ENCODE results near the gene MUC12. TPM values are rescaled to one million over a fixed set of nuclear protein-coding genes. Genes with fewer than 3 reads are reported as not detected.
"Not testable (repeated sequence)": the region's sequence is repeated elsewhere in the genome, so short reads cannot be mapped to it uniquely, and the experiment has no call there.

The MUC12 gene, protein sequence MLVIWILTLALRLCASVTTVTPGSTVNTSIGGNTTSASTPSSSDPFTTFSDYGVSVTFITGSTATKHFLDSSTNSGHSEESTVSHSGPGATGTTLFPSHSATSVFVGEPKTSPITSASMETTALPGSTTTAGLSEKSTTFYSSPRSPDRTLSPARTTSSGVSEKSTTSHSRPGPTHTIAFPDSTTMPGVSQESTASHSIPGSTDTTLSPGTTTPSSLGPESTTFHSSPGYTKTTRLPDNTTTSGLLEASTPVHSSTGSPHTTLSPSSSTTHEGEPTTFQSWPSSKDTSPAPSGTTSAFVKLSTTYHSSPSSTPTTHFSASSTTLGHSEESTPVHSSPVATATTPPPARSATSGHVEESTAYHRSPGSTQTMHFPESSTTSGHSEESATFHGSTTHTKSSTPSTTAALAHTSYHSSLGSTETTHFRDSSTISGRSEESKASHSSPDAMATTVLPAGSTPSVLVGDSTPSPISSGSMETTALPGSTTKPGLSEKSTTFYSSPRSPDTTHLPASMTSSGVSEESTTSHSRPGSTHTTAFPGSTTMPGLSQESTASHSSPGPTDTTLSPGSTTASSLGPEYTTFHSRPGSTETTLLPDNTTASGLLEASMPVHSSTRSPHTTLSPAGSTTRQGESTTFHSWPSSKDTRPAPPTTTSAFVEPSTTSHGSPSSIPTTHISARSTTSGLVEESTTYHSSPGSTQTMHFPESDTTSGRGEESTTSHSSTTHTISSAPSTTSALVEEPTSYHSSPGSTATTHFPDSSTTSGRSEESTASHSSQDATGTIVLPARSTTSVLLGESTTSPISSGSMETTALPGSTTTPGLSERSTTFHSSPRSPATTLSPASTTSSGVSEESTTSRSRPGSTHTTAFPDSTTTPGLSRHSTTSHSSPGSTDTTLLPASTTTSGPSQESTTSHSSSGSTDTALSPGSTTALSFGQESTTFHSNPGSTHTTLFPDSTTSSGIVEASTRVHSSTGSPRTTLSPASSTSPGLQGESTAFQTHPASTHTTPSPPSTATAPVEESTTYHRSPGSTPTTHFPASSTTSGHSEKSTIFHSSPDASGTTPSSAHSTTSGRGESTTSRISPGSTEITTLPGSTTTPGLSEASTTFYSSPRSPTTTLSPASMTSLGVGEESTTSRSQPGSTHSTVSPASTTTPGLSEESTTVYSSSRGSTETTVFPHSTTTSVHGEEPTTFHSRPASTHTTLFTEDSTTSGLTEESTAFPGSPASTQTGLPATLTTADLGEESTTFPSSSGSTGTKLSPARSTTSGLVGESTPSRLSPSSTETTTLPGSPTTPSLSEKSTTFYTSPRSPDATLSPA (N-terminal part only)
- not detected for total RNA-seq

DNA sequence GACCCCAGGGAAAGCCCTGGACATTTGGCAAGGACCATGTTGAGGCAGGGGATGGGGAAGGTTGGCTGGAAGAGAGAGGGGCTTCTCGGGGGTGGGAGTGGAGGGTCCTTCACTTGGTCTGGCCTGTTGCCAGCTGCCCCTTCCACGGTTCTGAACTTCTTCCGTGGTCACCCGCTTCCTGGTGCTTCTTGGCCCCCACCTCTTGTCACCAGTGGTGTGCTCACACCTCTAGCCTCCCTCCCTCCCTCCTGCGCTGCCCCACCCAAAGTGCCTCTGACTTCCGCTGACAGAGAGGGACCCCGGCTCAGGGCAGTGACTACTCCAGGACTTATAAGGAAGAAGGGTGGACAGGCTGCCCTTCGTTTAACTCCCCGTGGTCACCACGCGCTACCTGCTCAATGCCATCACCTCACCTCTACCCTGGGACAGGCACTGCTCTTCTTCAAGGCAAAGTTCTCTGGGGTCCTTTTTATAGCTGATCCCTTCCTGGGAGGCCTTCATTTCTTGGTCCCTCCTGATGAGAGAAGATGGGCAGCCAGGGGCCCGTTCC lies at the start of gene MUC12:
TSS of gene MUC12 (plus strand) at position 500 of the 550 bp plus-strand sequence. CDS start 58 bp downstream, outside the sequence.
- Mint-ChIP-seq H3K27me3 (peaks cover 23 to 32% of the 10 kb centered on the region in 2 donors), H3K27ac (no peak within 1 kb of the TSS), H3K4me1 (ENCODE audit: low read depth in 2 of 2) (peaks cover 14 to 16% of the 10 kb centered on the region in 2 donors), H3K36me3 (no peaks in the 10 kb centered on the region), H3K9me3 (no peaks in the 10 kb centered on the region), H3K4me3 (no peak within 1 kb of the TSS)
- DNase-seq (ENCODE audit: low spot score) (no peak), ATAC-seq (no peak)

DNA sequence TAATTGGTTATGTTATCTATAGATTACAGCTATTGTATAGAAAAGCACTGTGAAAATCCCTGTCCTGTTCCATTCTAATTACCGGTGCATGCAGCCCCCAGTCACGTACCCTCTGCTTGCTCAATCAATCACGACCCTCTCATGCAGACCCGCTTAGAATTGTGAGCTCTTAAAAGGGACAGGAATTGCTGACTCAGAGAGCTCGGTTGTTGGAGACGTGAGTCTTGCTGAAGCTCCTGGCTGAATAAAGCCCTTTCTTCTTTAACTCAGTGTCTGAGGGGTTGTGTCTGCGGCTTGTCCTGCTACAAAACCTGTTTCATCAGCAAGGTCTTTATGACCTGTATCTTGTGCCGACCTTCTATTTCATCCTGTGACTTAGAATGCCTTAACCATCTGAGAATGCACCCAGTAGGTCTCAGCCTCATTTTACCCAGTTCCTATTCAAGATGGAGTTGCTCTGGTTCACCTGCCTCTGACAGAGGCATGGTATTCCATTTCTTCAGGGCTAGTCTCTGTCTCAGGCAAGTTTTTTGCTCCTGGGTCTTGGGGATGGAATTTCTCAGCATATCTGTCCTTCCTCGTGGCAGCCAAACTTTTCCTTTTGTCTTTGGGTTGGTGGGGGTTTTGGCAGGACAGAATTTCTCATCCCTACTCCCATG lies 49.5 kb upstream of the MUC12 start:
- H3K27ac Mint-ChIP-seq; H3K4me3 Mint-ChIP-seq; DNase-seq (ENCODE audit: low spot score); H3K9me3 Mint-ChIP-seq; ATAC-seq; H3K36me3 Mint-ChIP-seq; H3K4me1 Mint-ChIP-seq (ENCODE audit: low read depth in 2 of 2): not testable (repeated sequence)
- H3K27me3 Mint-ChIP-seq = peaks cover 32 to 33% of the 10 kb centered on the region in 2 donors

DNA sequence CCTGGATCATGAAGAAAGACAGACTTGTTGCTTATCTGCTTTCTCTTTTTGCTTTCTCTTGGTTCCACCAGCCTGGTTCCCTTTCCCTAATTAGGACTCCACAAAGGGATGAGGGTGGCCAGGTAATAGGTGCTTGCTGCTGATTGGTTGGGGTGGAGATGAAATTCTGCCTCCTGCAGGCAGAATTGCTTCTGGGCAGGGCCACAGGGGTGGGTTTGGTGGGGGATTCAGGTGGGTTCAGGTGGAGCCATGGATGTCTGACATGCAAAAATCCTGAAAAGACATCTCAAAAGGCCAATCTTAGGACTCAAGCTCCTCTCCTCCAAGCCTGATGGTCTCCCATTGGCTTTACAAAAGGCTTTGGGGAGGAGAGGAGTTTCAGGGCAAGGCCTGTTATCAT lies 48.3 kb upstream of the MUC12 start:
- Mint-ChIP-seq H3K27me3 (peaks cover 29 to 33% of the 10 kb centered on the region in 2 donors), H3K4me3 (no peak overlapping the region), H3K4me1 (ENCODE audit: low read depth in 2 of 2) (no peaks in the 10 kb centered on the region), H3K36me3 (no peaks in the 10 kb centered on the region), H3K9me3 (no peaks in the 10 kb centered on the region), H3K27ac (no peak overlapping the region)
- ATAC-seq (no peak), DNase-seq (ENCODE audit: low spot score) (no peak)

DNA sequence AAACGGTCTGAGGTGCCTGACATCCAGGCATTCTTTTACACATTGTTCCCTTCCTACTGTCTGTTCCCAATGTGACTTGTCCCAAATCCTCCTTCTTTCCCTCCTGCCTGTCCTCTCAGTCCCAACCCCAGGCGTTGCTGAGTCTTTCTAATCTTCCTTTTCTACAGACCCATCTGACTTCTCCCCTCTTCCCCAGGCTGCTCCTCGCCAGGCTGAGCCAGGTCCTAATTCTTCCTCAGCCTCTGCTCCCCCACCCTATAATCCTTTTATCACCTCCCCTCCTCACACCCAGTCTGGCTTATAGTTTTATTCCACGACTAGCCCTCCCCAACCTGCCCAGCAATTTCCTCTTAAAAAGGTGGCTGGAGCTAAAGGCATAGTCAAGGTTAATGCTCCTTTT lies 45.7 kb upstream of the MUC12 start:
- H3K36me3 Mint-ChIP-seq; H3K4me1 Mint-ChIP-seq (ENCODE audit: low read depth in 2 of 2); ATAC-seq; H3K9me3 Mint-ChIP-seq; DNase-seq (ENCODE audit: low spot score); H3K4me3 Mint-ChIP-seq; H3K27ac Mint-ChIP-seq: not testable (repeated sequence)
- H3K27me3 Mint-ChIP-seq = peaks cover 24 to 33% of the 10 kb centered on the region in 2 donors

DNA sequence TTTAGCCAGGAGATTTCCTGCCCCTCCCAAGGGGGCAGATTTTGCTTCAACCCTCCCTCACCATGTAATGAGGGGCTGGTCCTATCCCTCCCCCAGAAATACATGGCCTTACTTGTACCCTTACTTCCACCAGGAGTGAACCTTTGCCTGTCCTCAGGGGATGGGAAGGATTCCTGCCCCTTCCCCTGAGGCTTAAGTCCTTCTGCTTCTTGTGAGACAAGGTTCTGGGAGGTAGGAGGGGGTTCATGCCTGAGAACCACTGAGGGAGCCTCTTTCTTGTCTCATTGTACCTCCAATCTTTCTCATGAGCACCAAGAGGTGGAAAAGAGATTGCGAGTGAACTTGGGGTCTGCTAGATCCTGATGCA lies 39.6 kb upstream of the MUC12 start:
- peaks cover 6% of the 10 kb centered on the region for H3K36me3 Mint-ChIP-seq
- no peaks in the 10 kb centered on the region for H3K9me3 Mint-ChIP-seq
- H3K27ac Mint-ChIP-seq = no peak overlapping the region
- no peak overlapping the region for H3K4me3 Mint-ChIP-seq
- ATAC-seq (no peak), DNase-seq (ENCODE audit: low spot score) (no peak)
- H3K4me1 Mint-ChIP-seq (ENCODE audit: low read depth in 2 of 2) = no peaks in the 10 kb centered on the region
- H3K27me3 Mint-ChIP-seq = peaks cover 4 to 16% of the 10 kb centered on the region in 2 donors

DNA sequence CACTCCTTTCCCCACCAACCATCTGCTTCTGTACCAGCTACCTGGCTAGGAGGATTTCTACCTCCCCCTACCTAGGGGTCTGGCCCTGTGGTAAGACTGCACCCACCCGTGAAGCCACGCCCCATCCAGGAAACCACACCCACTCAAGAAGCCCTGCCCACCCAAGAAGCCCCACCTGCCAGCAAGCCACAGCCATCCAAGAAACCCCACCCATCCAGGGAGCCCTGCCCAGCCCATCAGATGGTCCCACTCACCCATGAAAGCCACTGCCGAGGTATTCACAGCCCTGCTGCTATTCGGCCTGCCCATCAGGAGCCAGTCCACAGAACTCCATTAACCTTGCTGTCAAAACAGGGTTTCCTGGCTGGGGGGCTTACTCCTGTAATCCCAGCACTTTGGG lies 35.6 kb upstream of the MUC12 start:
- no peak overlapping the region for H3K27ac Mint-ChIP-seq
- peak in 1 of 2 donors; percentile 27 for ATAC-seq
- no peaks in the 10 kb centered on the region for H3K9me3 Mint-ChIP-seq
- H3K36me3 Mint-ChIP-seq = peaks cover 6% of the 10 kb centered on the region
- no peaks in the 10 kb centered on the region for H3K4me1 Mint-ChIP-seq (ENCODE audit: low read depth in 2 of 2)
- no peak overlapping the region for H3K4me3 Mint-ChIP-seq
- H3K27me3 Mint-ChIP-seq = peaks cover 9 to 16% of the 10 kb centered on the region in 2 donors
- no peak for DNase-seq (ENCODE audit: low spot score)

DNA sequence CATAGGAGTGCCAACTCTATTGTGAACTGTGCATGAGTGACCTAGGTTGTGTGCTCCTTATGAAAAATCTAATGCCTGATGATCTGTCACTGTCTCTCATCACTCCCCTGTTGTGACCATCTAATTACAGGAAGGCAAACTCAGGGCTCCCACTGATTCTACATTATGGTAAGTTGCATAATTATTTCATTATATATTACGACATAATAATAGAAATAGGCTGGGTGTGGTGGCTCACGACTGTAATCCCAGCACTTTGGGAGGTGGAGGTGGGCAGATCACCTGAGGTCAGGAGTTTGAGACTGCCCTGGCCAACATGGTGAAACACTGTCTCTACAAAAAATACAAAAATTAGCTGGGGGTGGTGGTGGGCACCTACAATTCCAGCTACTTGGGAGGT lies 34.0 kb upstream of the MUC12 start:
- DNase-seq (ENCODE audit: low spot score); ATAC-seq; H3K27ac Mint-ChIP-seq; H3K4me1 Mint-ChIP-seq (ENCODE audit: low read depth in 2 of 2); H3K9me3 Mint-ChIP-seq; H3K36me3 Mint-ChIP-seq; H3K4me3 Mint-ChIP-seq: not testable (repeated sequence)
- H3K27me3 Mint-ChIP-seq = peaks cover 9 to 16% of the 10 kb centered on the region in 2 donors

DNA sequence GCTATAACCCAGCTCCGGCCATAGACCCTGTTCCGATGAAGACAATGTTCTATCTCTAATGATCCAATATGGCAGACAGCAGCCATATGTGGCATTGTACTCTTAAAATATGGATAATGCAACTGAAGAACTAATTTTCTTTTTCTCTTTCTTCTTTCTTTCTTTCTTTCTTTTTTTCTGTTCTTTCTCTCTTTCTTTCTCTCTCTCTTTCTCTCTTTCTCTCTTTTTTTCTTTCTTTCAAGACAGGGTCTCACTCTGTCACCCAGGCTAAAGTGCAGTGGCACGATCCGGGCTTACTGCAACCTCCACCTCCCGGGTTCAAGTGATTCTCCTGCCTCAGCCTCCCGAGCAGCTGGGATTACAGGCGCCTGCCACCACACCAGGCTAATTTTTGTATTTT lies 33.2 kb upstream of the MUC12 start:
- not testable (repeated sequence) for H3K36me3 Mint-ChIP-seq; H3K9me3 Mint-ChIP-seq; H3K27ac Mint-ChIP-seq; ATAC-seq; H3K4me1 Mint-ChIP-seq (ENCODE audit: low read depth in 2 of 2); DNase-seq (ENCODE audit: low spot score); H3K4me3 Mint-ChIP-seq
- peaks cover 9 to 11% of the 10 kb centered on the region in 2 donors for H3K27me3 Mint-ChIP-seq

DNA sequence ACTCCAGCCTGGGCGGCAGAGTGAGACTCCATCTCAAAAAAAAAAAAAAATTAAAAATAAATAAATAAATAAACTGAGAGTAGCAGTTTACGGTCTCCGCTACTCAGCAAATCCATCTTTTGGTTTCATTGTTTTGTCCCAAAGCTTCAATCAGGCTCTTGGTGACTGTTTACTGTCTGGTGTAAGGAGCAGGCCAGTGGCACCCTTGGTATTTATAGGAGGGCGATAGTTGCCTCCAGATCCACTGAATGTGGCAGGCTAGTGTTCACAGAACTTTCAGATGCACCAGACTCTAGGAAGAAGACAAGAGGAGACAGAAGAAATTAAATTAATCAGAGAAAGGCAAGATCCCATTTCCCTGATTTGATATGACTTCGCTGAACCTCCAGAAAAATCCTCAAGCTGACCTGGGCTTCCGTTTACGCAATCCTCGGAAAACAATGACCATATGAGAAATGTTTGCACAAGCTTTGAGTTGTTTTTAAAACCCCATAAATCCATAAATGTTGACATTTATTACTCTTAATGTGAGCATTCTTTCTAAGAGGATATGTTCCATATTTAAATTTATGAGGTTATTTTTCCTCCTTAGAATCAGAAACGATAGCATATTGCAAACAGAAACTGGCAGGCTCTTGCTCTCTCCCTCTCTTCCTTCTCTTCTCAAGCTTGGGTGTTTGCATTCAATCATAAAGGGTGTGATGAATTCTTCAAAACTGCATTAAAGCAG lies 27.2 kb upstream of the MUC12 start:
- Mint-ChIP-seq H3K27ac (no peak overlapping the region), H3K27me3 (peaks cover 17 to 24% of the 10 kb centered on the region in 2 donors), H3K4me1 (ENCODE audit: low read depth in 2 of 2) (peaks cover 0 to 2% of the 10 kb centered on the region in 2 donors), H3K4me3 (no peak overlapping the region), H3K9me3 (no peaks in the 10 kb centered on the region), H3K36me3 (no peaks in the 10 kb centered on the region)
- no peak for DNase-seq (ENCODE audit: low spot score)
- ATAC-seq = no peak

DNA sequence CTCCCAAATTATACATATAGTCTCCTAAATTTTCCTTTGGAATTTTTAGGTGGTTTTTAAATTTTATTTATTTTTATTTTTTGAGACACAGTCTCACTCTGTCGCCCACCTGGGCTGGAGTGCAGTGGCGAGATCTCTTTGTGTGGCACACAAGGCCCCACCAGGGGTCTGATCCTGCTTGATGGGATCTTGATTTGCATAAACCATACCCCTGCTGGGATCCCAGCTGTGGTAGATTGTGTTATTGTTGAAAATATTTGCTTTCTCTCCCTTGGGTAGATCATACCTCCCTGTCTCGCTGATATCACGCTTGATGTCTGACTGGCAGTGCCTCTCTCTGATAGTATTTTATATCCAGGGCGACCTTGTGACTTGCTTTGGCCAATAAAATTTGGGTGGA lies 25.7 kb upstream of the MUC12 start:
- H3K27me3 Mint-ChIP-seq = peaks cover 17 to 24% of the 10 kb centered on the region in 2 donors
- no peaks in the 10 kb centered on the region for H3K9me3 Mint-ChIP-seq
- no peak for ATAC-seq
- DNase-seq (ENCODE audit: low spot score) = no peak
- H3K27ac Mint-ChIP-seq = no peak overlapping the region
- H3K4me1 Mint-ChIP-seq (ENCODE audit: low read depth in 2 of 2) = peaks cover 0 to 2% of the 10 kb centered on the region in 2 donors
- H3K4me3 Mint-ChIP-seq = no peak overlapping the region
- no peaks in the 10 kb centered on the region for H3K36me3 Mint-ChIP-seq

DNA sequence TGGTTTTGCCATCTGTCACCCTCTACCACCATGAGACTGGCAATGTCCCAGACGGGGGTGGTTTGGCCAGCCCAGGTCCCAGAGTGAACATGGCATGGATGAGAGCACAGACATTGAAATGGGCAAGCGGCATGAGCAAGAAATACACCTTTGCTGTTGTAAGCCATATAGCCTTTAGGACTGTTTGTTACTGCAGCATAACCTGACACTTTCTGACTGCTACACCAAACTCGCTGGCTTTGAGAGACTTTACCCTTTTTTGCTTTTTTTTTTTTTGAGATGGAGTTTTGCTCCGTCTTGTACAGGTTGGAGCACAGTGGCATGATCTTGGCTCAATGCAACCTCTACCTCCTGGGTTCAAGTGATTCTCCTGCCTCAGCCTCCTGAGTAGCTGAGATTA lies 25.2 kb upstream of the MUC12 start:
- Mint-ChIP-seq H3K27ac (no peak overlapping the region), H3K27me3 (peaks cover 17 to 24% of the 10 kb centered on the region in 2 donors), H3K36me3 (no peaks in the 10 kb centered on the region), H3K9me3 (no peaks in the 10 kb centered on the region), H3K4me1 (ENCODE audit: low read depth in 2 of 2) (peaks cover 0 to 2% of the 10 kb centered on the region in 2 donors), H3K4me3 (no peak overlapping the region)
- DNase-seq (ENCODE audit: low spot score) (no peak), ATAC-seq (no peak)

DNA sequence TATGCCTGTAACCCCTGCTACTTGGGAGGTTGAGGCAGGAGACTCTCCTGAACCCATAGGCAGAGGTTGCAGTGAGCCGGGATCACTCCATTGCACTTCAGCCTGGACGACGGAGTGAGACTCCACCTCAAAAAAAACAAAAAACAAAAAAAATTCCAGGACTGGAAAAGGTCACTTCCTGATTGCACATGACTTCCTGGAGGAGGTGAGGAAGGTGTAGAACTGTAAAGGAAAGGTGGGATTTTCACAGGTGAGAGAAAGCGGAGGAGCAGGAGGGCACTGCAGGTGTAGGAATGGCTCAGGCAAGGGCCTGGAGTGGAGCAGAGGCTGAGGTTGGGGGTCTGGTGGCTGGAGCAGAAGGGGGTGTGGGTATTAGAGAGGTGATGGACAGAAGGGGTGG lies 23.3 kb upstream of the MUC12 start:
- Mint-ChIP-seq H3K4me1 (ENCODE audit: low read depth in 2 of 2) (peaks cover 0 to 2% of the 10 kb centered on the region in 2 donors), H3K27me3 (peaks cover 24 to 34% of the 10 kb centered on the region in 2 donors), H3K9me3 (no peaks in the 10 kb centered on the region), H3K27ac (no peak overlapping the region), H3K4me3 (no peak overlapping the region), H3K36me3 (no peaks in the 10 kb centered on the region)
- DNase-seq (ENCODE audit: low spot score) (no peak), ATAC-seq (no peak)

All from natural killer cell treated with Interleukin-12 subunit alpha and Interleukin-12 subunit beta and Interleukin-15 and Interleukin-18, amount 100 ng/mL, for 72 hours (primary cell).